BE2C (cell line): ENCODE data around the gene UNC45B.
"Not testable (repeated sequence)": the region's sequence is repeated elsewhere in the genome, so short reads cannot be mapped to it uniquely, and the experiment has no call there.

Experiments used
- DNase-seq: peaks from one replicate; pipeline ENCODE4 v3.0.0-alpha.2; 2020
- H3K27me3 ChIP-seq: fragments of 250-450 bp; sonication (Bioruptor Pico); 2 replicates; pipeline ENCODE4 v1.5.1; 2020; ENCODE audit warnings: mild to moderate bottlenecking
- H3K36me3 ChIP-seq: fragments of 250-450 bp; sonication (Bioruptor Pico); 2 replicates; pipeline ENCODE4 v1.5.1; 2020; ENCODE audit warnings: mild to moderate bottlenecking
- H3K4me1 ChIP-seq: fragments of 250-450 bp; sonication (Bioruptor Pico); 2 replicates; pipeline ENCODE4 v1.5.1; 2020
- H3K4me3 ChIP-seq: 2 replicates; pipeline ENCODE4 v1.5.1; 2011; ENCODE audit warnings: low read depth, low read length
- H3K9me3 ChIP-seq: fragments of 250-450 bp; sonication (Bioruptor Pico); 2 replicates; pipeline ENCODE4 v1.5.1; 2020
- CTCF ChIP-seq: IDR thresholded peaks from 2 replicates; pipeline ENCODE4 v1.5.1; 2012; ENCODE audit warnings: mild to moderate bottlenecking, low read depth, low read length

Gene UNC45B

GRCh38 chr17:35146214-35146833 lies 1.3 kb upstream of the UNC45B start:
- Histone ChIP-seq H3K9me3 (no peaks in the 10 kb centered on the region), H3K4me3 (no peak overlapping the region), H3K4me1 (no peaks in the 10 kb centered on the region), H3K36me3 (no peaks in the 10 kb centered on the region; the same call in 1 of the 2 replicates), H3K27me3 (no peaks in the 10 kb centered on the region; the same call in 1 of the 2 replicates)
- no peak for TF ChIP-seq CTCF
- no peak for DNase-seq

DNA sequence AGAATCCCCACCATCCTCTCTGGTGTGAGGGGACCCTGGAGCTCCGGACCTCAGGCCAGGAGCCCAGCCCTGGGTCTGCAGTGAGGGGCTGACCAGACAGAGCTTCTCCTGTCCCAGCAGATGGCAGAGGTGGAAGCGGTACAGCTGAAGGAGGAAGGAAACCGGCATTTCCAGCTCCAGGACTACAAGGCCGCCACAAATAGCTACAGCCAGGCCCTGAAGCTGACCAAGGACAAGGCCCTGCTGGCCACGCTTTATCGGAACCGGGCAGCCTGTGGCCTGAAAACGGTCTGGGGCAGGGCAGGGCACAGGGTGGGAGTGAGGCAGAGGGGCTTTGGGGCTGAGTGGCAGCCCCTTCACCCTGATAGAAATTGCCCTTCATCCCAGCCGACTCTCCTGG lies 527 bp downstream of the UNC45B start:
- H3K4me1 ChIP-seq = no peaks in the 10 kb centered on the region
- no peak for DNase-seq
- TF ChIP-seq CTCF = no peak
- H3K27me3 ChIP-seq = peaks cover 9% of the 10 kb centered on the region
- H3K36me3 ChIP-seq = no peaks in the 10 kb centered on the region
- H3K9me3 ChIP-seq = no peaks in the 10 kb centered on the region
- no peak overlapping the region for H3K4me3 ChIP-seq

GRCh38 chr17:35149941-35150340 lies 2.3 kb downstream of the UNC45B start:
- H3K9me3 ChIP-seq = no peaks in the 10 kb centered on the region
- no peak overlapping the region for H3K4me3 ChIP-seq
- H3K36me3 ChIP-seq = no peaks in the 10 kb centered on the region
- H3K27me3 ChIP-seq = peaks cover 15% of the 10 kb centered on the region
- no peak for DNase-seq
- H3K4me1 ChIP-seq = no peaks in the 10 kb centered on the region
- no peak for TF ChIP-seq CTCF

GRCh38 chr17:35151080-35151479 lies 3.5 kb downstream of the UNC45B start:
- H3K36me3 ChIP-seq, H3K4me1 ChIP-seq, H3K9me3 ChIP-seq, H3K4me3 ChIP-seq, DNase-seq: not testable (repeated sequence)
- H3K27me3 ChIP-seq = peaks cover 15% of the 10 kb centered on the region

GRCh38 chr17:35152421-35153140 lies 5.0 kb downstream of the UNC45B start:
- H3K9me3 ChIP-seq = no peaks in the 10 kb centered on the region
- peaks cover 15% of the 10 kb centered on the region for H3K27me3 ChIP-seq
- H3K4me3 ChIP-seq = no peak overlapping the region
- no peak for DNase-seq
- no peaks in the 10 kb centered on the region for H3K36me3 ChIP-seq
- no peaks in the 10 kb centered on the region for H3K4me1 ChIP-seq
- TF ChIP-seq CTCF = no peak

DNA sequence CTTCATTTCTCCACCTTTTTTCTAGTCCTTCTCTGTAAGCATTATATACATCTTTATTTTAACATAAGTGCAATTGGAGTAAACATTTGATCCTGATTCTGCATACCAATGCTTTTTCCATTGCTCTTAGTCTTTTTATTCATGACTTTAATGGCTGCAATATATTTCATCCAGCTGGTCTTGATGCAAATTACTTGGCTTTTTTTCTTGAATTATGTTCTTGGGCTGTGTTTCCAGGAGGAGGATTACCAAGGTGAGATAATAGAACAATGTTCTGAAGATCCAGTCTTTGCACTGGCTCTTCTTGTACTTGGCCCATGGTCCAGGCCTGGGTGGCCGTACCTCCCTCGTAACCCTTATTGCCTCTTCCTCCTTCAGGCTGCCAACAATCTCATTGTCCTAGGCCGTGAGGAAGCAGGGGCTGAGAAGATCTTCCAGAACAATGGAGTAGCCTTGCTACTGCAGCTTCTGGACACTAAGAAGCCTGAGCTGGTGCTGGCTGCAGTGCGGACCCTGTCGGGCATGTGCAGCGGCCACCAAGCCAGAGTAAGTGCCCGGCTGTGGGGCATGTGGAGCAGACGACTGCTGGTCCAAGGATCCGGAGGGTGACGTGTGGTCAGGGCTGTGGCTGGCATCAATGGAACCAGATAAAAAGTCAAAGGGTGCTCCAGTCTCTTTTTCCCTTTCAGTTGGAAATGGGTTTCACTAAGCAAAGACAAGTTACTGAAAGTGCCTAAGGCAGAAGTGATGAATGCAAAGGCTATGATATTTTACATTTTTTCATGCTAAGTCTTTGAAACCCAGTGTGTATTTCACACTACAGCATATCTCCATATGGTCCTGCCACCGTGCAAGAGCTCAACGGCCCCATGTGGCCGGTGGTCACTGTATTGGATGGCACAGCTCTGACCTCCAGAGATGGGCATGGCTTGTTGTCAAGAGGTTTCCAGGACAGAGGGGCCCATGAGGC lies 6.9 kb downstream of the UNC45B start:
- H3K36me3 ChIP-seq = no peaks in the 10 kb centered on the region
- no peaks in the 10 kb centered on the region for H3K9me3 ChIP-seq
- H3K4me3 ChIP-seq = no peak overlapping the region
- DNase-seq = no peak
- peaks cover 20% of the 10 kb centered on the region for H3K27me3 ChIP-seq
- no peak for TF ChIP-seq CTCF
- H3K4me1 ChIP-seq = no peaks in the 10 kb centered on the region
